ENCODE measurements around the gene BMP7. TPM values are rescaled to one million over a fixed set of nuclear protein-coding genes. Genes with fewer than 3 reads are reported as not detected.

Gene BMP7
- total RNA-seq, 1 experiment from 2014 or later, result 7.5 TPM

DNA sequence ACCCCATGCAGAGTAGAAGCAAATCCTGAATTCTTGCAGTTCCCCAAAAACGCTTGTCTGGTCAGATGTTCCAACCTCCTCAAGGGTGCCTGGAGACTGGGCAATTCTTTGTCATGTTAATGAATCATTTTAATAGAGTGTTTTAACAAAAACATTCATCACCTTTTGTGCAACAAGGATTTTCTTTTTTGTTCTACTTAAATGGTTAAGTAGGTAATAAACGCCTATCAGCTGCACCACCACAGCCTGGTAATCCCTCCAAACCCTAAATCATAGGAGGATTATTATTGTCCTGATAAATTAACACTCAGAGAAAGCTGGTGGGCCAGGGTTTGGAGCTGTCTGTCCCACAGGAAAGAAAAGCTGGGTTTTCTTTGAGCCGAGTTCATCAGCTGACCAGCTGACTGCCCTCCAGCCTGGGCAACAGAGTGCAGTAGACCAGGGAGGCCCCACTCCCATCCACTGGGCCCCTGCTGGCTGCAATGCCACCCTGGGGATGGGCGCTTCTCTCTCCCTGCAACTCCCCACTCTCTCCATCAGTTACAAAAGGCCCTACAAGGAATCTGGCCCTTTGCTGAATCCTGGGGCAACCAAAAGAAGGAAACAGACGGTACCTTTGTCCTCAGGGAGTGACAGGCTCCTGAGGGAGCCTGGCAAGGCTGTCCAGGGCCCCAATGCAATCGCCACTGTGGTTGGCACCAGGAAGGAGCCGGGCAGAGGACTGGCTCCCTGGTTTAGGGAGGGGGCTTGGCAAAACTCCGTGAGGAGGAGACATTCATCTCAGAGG, 23.1 kb upstream of the BMP7 start:
- no peak for TF ChIP-seq CTCF (conservative IDR thresholded peaks at IDR 0.05; ENCODE audit: low read depth, low read length)
- no peak for TF ChIP-seq EZH2 (IDR thresholded peaks at IDR 0.05; ENCODE audit: borderline replicate concordance, low read depth, low read length, poor library complexity, severe bottlenecking)
- H3K9me3 ChIP-seq (ENCODE audit: low read depth, low read length, poor library complexity, severe bottlenecking), result no peaks in the 10 kb centered on the region
- ChIA-PET POLR2A (ENCODE audit: low non-redundant PET) (no interaction called here), CTCF (no interaction called here)
- DNase-seq (ENCODE audit: low spot score), result no peak
- H3K27me3 ChIP-seq (replicated peaks; ENCODE audit: insufficient read depth, low read depth, low read length, poor library complexity), result peaks cover 92% of the 10 kb centered on the region
- intact Hi-C loops (cut with micrococcal nuclease; ENCODE audit: unreplicated experiment), result no loop called here
- no peaks in the 10 kb centered on the region for H3K4me1 ChIP-seq (ENCODE audit: insufficient read depth, low read length, poor library complexity, severe bottlenecking)
- H3K27ac ChIP-seq (ENCODE audit: low read depth, low read length, poor library complexity, severe bottlenecking), result no peak overlapping the region
- no peak overlapping the region for H3K4me3 ChIP-seq (ENCODE audit: low read depth, low read length, poor library complexity, severe bottlenecking)
- no peaks in the 10 kb centered on the region for H3K36me3 ChIP-seq (ENCODE audit: insufficient read depth, low read length, poor library complexity, severe bottlenecking)
- BruUV-seq (replicated peaks), result no TSS peak

DNA sequence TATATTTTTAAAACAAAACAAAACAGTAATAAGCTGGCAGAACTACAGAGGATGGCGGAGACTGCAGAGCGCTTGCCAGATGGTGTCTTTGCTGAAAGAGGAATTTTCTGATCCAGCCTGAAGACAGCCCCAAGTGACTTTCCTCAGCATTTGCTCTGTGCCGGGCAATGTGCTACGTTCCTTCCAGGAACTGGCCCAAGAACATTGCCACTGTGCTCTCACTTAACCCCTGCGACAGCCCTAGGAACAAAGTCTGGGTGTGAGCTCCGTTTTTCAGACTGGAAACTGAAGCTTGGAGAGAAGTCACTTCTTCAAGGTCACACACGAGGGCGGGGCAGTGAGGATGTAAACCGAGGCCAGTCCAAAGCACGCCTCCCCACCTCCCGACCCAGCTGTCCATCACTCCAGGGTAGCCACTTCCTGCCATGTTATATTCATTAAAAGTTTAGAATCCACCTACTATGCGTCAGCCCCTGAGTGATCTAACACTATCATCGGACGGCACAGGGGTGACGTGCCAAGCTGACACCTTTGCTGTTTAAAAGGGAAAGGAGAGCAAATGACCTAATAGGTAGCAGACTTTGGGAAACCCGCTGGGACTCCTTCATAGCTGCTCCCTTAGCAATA, 22.3 kb upstream of the BMP7 start:
- no peak for TF ChIP-seq CTCF (conservative IDR thresholded peaks at IDR 0.05; ENCODE audit: low read depth, low read length)
- peak; percentile 51 for TF ChIP-seq EZH2 (IDR thresholded peaks at IDR 0.05; ENCODE audit: borderline replicate concordance, low read depth, low read length, poor library complexity, severe bottlenecking)
- no peaks in the 10 kb centered on the region for H3K9me3 ChIP-seq (ENCODE audit: low read depth, low read length, poor library complexity, severe bottlenecking)
- BruUV-seq (replicated peaks), result no TSS peak
- H3K4me1 ChIP-seq (ENCODE audit: insufficient read depth, low read length, poor library complexity, severe bottlenecking), result no peaks in the 10 kb centered on the region
- DNase-seq (ENCODE audit: low spot score), result no peak
- no peaks in the 10 kb centered on the region for H3K36me3 ChIP-seq (ENCODE audit: insufficient read depth, low read length, poor library complexity, severe bottlenecking)
- ChIA-PET CTCF (no interaction called here), POLR2A (ENCODE audit: low non-redundant PET) (no interaction called here)
- no peak overlapping the region for H3K4me3 ChIP-seq (ENCODE audit: low read depth, low read length, poor library complexity, severe bottlenecking)
- no peak overlapping the region for H3K27ac ChIP-seq (ENCODE audit: low read depth, low read length, poor library complexity, severe bottlenecking)
- intact Hi-C loops (cut with micrococcal nuclease; ENCODE audit: unreplicated experiment), result no loop called here
- peaks cover 92% of the 10 kb centered on the region for H3K27me3 ChIP-seq (replicated peaks; ENCODE audit: insufficient read depth, low read depth, low read length, poor library complexity)

DNA sequence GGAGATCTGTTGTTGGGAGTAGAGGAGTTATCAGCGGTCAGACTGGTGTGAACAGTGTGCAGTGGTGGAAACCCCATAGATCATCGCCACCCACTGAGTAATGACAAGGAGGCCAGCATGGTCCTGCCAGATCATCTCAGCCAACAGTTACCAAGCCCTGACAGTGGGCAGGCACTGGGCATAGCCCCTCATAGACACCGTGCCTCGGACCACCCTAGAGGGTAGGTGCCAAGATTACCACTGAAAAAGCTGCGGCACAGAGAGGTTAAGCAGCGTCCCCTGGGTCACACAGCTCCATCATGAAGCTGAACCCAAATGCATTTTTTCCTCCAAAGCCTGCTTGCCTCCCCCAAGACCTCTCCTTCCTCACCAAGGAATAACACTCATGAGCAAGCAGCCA, 21.5 kb upstream of the BMP7 start:
- Histone ChIP-seq H3K36me3 (ENCODE audit: insufficient read depth, low read length, poor library complexity, severe bottlenecking) (no peaks in the 10 kb centered on the region), H3K4me3 (ENCODE audit: low read depth, low read length, poor library complexity, severe bottlenecking) (no peak overlapping the region), H3K9me3 (ENCODE audit: low read depth, low read length, poor library complexity, severe bottlenecking) (no peaks in the 10 kb centered on the region), H3K4me1 (ENCODE audit: insufficient read depth, low read length, poor library complexity, severe bottlenecking) (no peaks in the 10 kb centered on the region), H3K27me3 (replicated peaks; ENCODE audit: insufficient read depth, low read depth, low read length, poor library complexity) (peaks cover 93% of the 10 kb centered on the region), H3K27ac (ENCODE audit: low read depth, low read length, poor library complexity, severe bottlenecking) (no peak overlapping the region)
- no TSS peak for BruUV-seq (replicated peaks)
- TF ChIP-seq CTCF (conservative IDR thresholded peaks at IDR 0.05; ENCODE audit: low read depth, low read length) (no peak), EZH2 (IDR thresholded peaks at IDR 0.05; ENCODE audit: borderline replicate concordance, low read depth, low read length, poor library complexity, severe bottlenecking) (no peak)
- no peak for DNase-seq (ENCODE audit: low spot score)
- ChIA-PET CTCF (no interaction called here), POLR2A (ENCODE audit: low non-redundant PET) (no interaction called here)
- intact Hi-C loops (cut with micrococcal nuclease; ENCODE audit: unreplicated experiment), result no loop called here

Data from A673 (cell line).